CD8-positive, alpha-beta memory T cell (primary cell): ENCODE results near the gene LAMA2. TPM values are rescaled to one million over a fixed set of nuclear protein-coding genes. Genes with fewer than 3 reads are reported as not detected.

Source experiments
- CTCF ChIA-PET: fragments of 350-600 bp; sonication (Branson Sonifier 250); formaldehyde crosslinking; loops from one replicate; lab custom pipeline; 2021; ENCODE audit warnings: antibody characterized with exemption; lab: Charles Lee
- POLR2A ChIA-PET: fragments of 350-600 bp; sonication (Branson Sonifier 250); formaldehyde crosslinking; loops from one replicate; lab custom pipeline; 2021; ENCODE audit warnings: antibody characterized with exemption; lab: Charles Lee
- DNase-seq, 5 donors: peaks; one replicate each; pipeline versions ENCODE4 v3.0.0 to v3.0.0-alpha.2; 2020 to 2022; ENCODE audit warnings: mixed read lengths in 1 of 5
- H3K27ac ChIP-seq: one replicate; pipeline ENCODE4 v1.7.0; 2013; ENCODE audit warnings: low read depth, mild to moderate bottlenecking, low read length, moderate library complexity
- H3K27me3 ChIP-seq: 2 replicates; pipeline ENCODE4 v1.7.0; 2013; ENCODE audit warnings: low read length, mild to moderate bottlenecking; ENCODE audit not compliant: insufficient read depth, poor library complexity, severe bottlenecking
- H3K36me3 ChIP-seq: 2 replicates; pipeline ENCODE4 v1.7.0; 2013; ENCODE audit warnings: mild to moderate bottlenecking, low read length, moderate library complexity; ENCODE audit not compliant: insufficient read depth
- H3K4me1 ChIP-seq: 2 replicates; pipeline ENCODE4 v1.7.0; 2013; ENCODE audit warnings: mild to moderate bottlenecking, low read length, moderate library complexity; ENCODE audit not compliant: insufficient read depth
- H3K4me3 ChIP-seq: 2 replicates; pipeline ENCODE4 v1.7.0; 2013; ENCODE audit warnings: mild to moderate bottlenecking, low read length
- H3K9me3 ChIP-seq: 2 replicates; pipeline ENCODE4 v1.7.0; 2013; ENCODE audit warnings: mild to moderate bottlenecking, low read length
- H3K27ac Mint-ChIP-seq, 8 donors: one replicate each; pipeline ENCODE4 v1.8.0; 2020 to 2021; ENCODE audit warnings: mixed read lengths in 8 of 8, mild to moderate bottlenecking in 6 of 8, inconsistent platforms in 3 of 8, moderate library complexity in 3 of 8
- H3K27me3 Mint-ChIP-seq, 2 donors: one replicate each; pipeline ENCODE4 v1.8.0; 2020 to 2021; ENCODE audit warnings: mixed read lengths in 2 of 2, mild to moderate bottlenecking in 1 of 2, moderate library complexity in 1 of 2
- H3K36me3 Mint-ChIP-seq, 3 donors: one replicate each; pipeline ENCODE4 v1.8.0; 2020 to 2021; ENCODE audit warnings: mixed read lengths in 3 of 3, inconsistent platforms in 1 of 3, mild to moderate bottlenecking in 1 of 3
- H3K4me1 Mint-ChIP-seq, 3 donors: one replicate each; pipeline ENCODE4 v1.8.0; 2020 to 2021; ENCODE audit warnings: mixed read lengths in 3 of 3, inconsistent platforms in 1 of 3, mild to moderate bottlenecking in 1 of 3
- H3K4me3 Mint-ChIP-seq, 7 donors: one replicate each; pipeline ENCODE4 v1.8.0; 2020 to 2021; ENCODE audit warnings: mixed read lengths in 7 of 7, mild to moderate bottlenecking in 6 of 7, moderate library complexity in 4 of 7, inconsistent platforms in 2 of 7
- H3K9me3 Mint-ChIP-seq, 5 donors: one replicate each; pipeline ENCODE4 v1.8.0; 2020 to 2022; ENCODE audit warnings: mixed read lengths in 5 of 5, mild to moderate bottlenecking in 3 of 5, moderate library complexity in 2 of 5, inconsistent platforms in 1 of 5
- polyA plus RNA-seq: library from polyadenylated mRNA; unstranded; fragments of 300-500 nt; fragmentation: Illumina TruSeq; gene quantifications from one replicate; pipeline ENCODE4 v1.2.3, GENCODE V29; 2021
- total RNA-seq, 2 experiments: library from RNA; stranded (reverse); gene quantifications; one replicate each; pipeline ENCODE4 v1.2.3, GENCODE V29; 2021

The LAMA2 gene
- total and polyA plus RNA-seq, 3 experiments from 2014 or later, result 0.09 to 0.96 (median 0.45) TPM

DNA sequence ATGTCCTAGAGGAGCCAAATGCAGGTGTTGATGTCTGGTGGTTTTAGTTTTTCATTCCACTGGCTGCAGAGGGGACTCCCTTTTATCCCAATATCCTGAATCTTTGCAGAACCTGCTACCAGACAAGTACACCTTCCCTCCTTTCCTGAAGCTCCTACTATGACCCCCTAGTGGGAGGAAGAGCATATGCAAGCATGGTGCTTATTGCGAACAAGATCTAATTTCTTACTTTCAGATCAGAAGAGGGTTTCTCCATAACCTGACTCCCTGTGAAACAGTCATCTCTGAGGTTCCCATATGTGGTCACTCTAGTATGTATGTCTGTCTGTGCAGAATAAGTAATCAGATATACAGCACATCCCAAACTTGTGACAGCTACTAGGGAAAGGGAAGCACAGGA is 549.8 kb downstream of the LAMA2 start:
- H3K27me3 ChIP-seq, result no peaks in the 10 kb centered on the region
- no peaks in the 10 kb centered on the region for H3K9me3 ChIP-seq
- Mint-ChIP-seq H3K36me3 (no peaks in the 10 kb centered on the region), H3K4me1 (no peaks in the 10 kb centered on the region), H3K9me3 (no peaks in the 10 kb centered on the region), H3K27me3 (peaks cover 3 to 9% of the 10 kb centered on the region in 2 donors), H3K4me3 (no peak overlapping the region), H3K27ac (no peak overlapping the region)
- ChIA-PET POLR2A (no interaction called here), CTCF (no interaction called here)
- no peak overlapping the region for H3K4me3 ChIP-seq
- DNase-seq, result no peak
- H3K4me1 ChIP-seq, result no peaks in the 10 kb centered on the region
- H3K27ac ChIP-seq, result no peak overlapping the region
- H3K36me3 ChIP-seq, result no peaks in the 10 kb centered on the region

DNA sequence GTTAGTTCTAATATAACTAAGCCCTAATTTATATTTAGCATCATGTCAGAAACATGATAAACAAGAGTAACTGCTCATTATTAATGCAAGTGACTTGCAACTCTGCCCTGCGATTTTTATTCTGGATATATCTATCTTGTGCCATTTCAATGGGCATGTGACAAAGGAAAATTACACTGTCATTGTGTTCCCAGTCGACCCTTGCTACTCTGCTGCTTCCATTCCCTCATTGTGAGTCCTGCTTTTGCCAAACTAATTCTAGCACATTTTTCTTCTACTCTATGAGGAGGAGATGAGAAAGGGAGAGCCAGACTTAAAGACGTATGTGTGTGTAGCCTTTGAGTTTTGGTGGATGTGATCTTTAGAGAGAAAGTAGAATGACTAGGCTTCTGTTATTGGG is 551.2 kb downstream of the LAMA2 start:
- Histone ChIP-seq H3K4me1 (no peaks in the 10 kb centered on the region), H3K27ac (no peak overlapping the region), H3K36me3 (no peaks in the 10 kb centered on the region), H3K4me3 (no peak overlapping the region), H3K27me3 (no peaks in the 10 kb centered on the region), H3K9me3 (no peaks in the 10 kb centered on the region)
- H3K27ac Mint-ChIP-seq, result no peak overlapping the region
- no peaks in the 10 kb centered on the region for H3K4me1 Mint-ChIP-seq
- H3K36me3 Mint-ChIP-seq, result no peaks in the 10 kb centered on the region
- H3K9me3 Mint-ChIP-seq, result no peaks in the 10 kb centered on the region
- POLR2A ChIA-PET, result no interaction called here
- CTCF ChIA-PET, result no interaction called here
- H3K4me3 Mint-ChIP-seq, result no peak overlapping the region
- peaks cover under 1 to 9% of the 10 kb centered on the region in 2 donors for H3K27me3 Mint-ChIP-seq
- DNase-seq, result no peak

DNA sequence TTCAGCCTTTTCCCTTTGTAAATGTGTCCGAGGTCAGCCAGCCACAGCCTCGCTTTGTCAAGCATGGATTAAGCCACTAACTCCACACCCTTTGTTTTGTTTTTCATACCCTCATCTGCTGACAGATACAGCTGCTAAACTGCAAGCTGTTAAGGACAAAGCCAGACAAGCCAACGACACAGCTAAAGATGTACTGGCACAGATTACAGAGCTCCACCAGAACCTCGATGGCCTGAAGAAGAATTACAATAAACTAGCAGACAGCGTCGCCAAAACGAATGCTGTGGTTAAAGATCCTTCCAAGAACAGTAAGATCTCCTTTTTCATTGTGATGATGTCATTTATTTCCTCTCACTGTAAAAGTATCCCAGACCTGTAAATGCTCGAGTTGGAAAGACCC is 557.8 kb downstream of the LAMA2 start:
- ChIA-PET CTCF (no interaction called here), POLR2A (no interaction called here)
- Histone ChIP-seq H3K4me3 (no peak overlapping the region), H3K27me3 (no peaks in the 10 kb centered on the region), H3K27ac (no peak overlapping the region), H3K36me3 (no peaks in the 10 kb centered on the region), H3K9me3 (no peaks in the 10 kb centered on the region), H3K4me1 (no peaks in the 10 kb centered on the region)
- Mint-ChIP-seq H3K4me3 (no peak overlapping the region), H3K9me3 (no peaks in the 10 kb centered on the region), H3K27me3 (peaks cover 0 to 2% of the 10 kb centered on the region in 2 donors), H3K27ac (no peak overlapping the region), H3K4me1 (peaks cover 2 to 5% (median 3%) of the 10 kb centered on the region in 3 donors), H3K36me3 (peaks cover 0 to 4% (median 0%) of the 10 kb centered on the region in 3 donors)
- DNase-seq, result no peak

DNA sequence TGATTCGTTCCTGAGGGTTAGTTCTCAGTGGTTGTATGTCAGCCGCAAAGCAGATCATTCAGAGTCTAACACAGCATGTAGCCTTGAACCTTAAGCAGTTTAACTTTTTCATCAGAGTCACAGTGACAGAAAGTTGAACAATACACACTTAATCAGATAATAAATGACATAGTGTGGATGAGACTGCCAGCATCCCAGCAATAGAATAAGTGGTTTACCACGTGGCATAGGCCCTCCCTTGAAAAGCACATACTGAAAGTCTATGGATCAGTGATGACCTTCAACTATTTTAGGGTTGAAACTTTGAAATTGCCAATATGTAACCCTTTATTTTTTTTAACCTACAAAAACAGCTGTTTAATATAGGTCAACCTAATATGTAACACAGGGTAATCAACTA is 561.7 kb downstream of the LAMA2 start:
- Mint-ChIP-seq H3K4me1 (peaks cover 9 to 19% (median 10%) of the 10 kb centered on the region in 3 donors), H3K4me3 (no peak overlapping the region), H3K27me3 (peaks cover 0 to 2% of the 10 kb centered on the region in 2 donors), H3K9me3 (no peaks in the 10 kb centered on the region), H3K36me3 (peaks cover 0 to 4% (median 3%) of the 10 kb centered on the region in 3 donors), H3K27ac (no peak overlapping the region)
- Histone ChIP-seq H3K27ac (no peak overlapping the region), H3K36me3 (no peaks in the 10 kb centered on the region), H3K4me3 (no peak overlapping the region), H3K4me1 (peaks cover 4% of the 10 kb centered on the region), H3K9me3 (no peaks in the 10 kb centered on the region), H3K27me3 (no peaks in the 10 kb centered on the region)
- ChIA-PET CTCF (no interaction called here), POLR2A (no interaction called here)
- no peak for DNase-seq

DNA sequence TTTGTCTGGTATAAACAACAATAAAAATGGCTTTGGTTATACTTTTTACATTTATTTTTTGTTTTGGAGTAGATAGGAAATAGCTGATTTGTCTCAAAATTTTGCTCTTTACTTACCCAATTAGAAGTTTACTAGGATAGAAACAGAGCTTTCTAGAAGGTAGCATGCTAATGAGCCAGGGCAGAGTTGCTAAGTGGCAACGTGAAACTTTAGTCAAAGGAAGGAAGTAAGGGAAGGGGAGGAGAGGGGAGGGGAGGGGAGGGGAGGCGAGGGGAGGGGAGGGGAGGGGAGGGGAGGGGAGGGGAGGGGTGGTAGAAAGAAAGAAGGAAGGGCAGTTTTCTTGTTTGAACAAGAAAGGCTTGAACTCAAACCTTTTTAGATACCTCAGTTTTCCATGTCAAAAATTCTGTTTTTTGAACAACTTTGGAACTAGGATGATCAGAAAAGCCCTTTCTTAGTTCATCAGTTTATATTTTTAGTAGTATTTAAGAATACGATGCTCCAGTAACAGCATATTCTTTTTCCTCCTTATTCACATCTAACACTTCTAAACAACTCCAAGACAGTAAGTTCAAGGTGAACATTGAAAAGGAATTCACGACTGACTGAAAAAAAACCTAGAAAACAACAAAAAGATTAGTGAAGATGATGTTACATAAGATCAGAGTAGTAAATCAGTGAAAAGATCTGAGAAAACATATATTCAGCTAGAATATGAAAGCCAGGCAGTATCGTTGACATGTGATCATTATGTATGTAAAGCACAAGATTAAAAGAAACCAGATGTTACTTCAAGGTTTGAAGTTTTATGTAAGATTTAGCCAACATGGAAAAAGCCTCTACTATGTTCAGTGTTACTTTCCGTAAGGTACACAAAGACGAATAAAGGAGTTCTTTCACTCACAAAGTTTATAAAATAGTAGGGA is 563.6 kb downstream of the LAMA2 start:
- Mint-ChIP-seq H3K4me3 (no peak overlapping the region), H3K4me1 (peaks cover 9 to 19% (median 10%) of the 10 kb centered on the region in 3 donors)
- CTCF ChIA-PET, result no interaction called here

DNA sequence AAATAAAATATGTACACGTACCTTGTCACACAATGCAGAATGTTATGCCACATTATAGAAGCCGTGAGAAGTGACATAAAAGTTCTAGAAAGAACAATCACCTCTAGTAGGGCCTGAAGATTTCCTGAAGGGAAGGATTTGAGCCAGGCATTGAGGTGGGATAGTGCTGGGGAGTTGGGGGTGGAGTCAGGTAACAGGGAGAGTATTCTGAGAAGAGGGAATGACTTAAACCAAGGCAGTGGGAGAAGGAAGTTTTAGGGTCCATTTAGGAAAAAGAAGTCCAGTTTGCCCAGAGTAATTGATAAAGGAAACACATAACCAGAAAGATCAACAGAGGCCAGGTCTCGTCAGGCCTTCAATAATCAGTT is 564.2 kb downstream of the LAMA2 start:
- Mint-ChIP-seq H3K4me3 (no peak overlapping the region), H3K27me3 (peaks cover 0 to 7% of the 10 kb centered on the region in 2 donors), H3K9me3 (no peaks in the 10 kb centered on the region), H3K27ac (peak overlapping the region in 2 of 8 donors; percentile 18 to 42), H3K4me1 (peaks cover 9 to 19% (median 10%) of the 10 kb centered on the region in 3 donors), H3K36me3 (peaks cover 0 to 7% (median 3%) of the 10 kb centered on the region in 3 donors)
- ChIA-PET POLR2A (no interaction called here), CTCF (no interaction called here)
- Histone ChIP-seq H3K9me3 (no peaks in the 10 kb centered on the region), H3K4me1 (peaks cover 4% of the 10 kb centered on the region), H3K27ac (no peak overlapping the region), H3K4me3 (no peak overlapping the region), H3K36me3 (no peaks in the 10 kb centered on the region), H3K27me3 (no peaks in the 10 kb centered on the region)
- no peak for DNase-seq

More for the DNA sequence above, 563.6 kb downstream of the LAMA2 start:
- H3K4me1 ChIP-seq, result peaks cover 4% of the 10 kb centered on the region
- no peaks in the 10 kb centered on the region for H3K36me3 ChIP-seq
- no peak overlapping the region for H3K4me3 ChIP-seq
- peaks cover 0 to 7% (median 3%) of the 10 kb centered on the region in 3 donors for H3K36me3 Mint-ChIP-seq
- POLR2A ChIA-PET, result no interaction called here
- no peaks in the 10 kb centered on the region for H3K27me3 ChIP-seq
- H3K9me3 Mint-ChIP-seq, result no peaks in the 10 kb centered on the region
- no peaks in the 10 kb centered on the region for H3K9me3 ChIP-seq
- peaks cover 0 to 7% of the 10 kb centered on the region in 2 donors for H3K27me3 Mint-ChIP-seq
- DNase-seq, result no peak
- H3K27ac Mint-ChIP-seq, result peak overlapping the region in 1 of 8 donors; percentile 4
- H3K27ac ChIP-seq, result no peak overlapping the region

DNA sequence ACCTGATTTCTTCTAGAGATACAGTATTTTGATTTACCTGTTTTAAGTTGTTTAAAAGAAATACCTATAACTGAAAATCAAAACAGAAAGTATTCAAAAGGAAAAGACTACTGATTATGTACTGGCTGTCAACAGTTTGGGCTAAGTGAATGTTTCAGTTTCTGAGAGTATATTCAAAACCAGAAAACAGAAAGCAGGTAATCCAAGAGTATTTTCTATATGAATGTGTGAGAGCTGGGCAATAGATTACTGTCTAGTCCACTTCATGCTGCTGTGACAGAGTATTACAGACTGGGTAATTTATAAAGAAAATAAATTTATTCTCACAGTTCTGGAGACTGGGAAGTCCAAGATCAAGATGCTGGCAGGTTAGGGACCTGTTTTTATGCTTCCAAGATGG is 566.0 kb downstream of the LAMA2 start:
- DNase-seq, result no peak

DNA sequence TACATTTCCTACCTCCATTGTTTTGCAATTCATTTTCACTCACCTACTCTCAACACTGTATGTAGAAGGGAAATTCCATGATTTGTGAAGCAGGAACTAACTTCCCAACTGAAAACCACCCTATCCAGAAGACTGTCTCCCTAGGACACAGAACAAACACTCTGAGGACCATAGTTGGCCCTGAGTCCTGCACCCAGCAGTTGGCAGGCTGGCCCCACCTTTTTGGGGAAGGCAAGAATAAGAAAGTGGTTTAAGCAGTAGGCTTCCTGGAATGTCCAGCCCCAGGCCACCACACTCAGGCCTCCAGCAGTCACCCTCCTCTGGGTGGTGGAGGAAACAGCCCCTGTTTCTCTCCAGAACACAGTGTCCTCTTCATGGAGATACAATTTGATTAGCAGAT is 568.2 kb downstream of the LAMA2 start:
- ChIA-PET CTCF (no interaction called here), POLR2A (no interaction called here)
- Mint-ChIP-seq H3K27me3 (peaks cover 0 to 10% of the 10 kb centered on the region in 2 donors), H3K4me3 (no peak overlapping the region), H3K4me1 (peaks cover 3 to 21% (median 8%) of the 10 kb centered on the region in 3 donors), H3K36me3 (peaks cover 0 to 8% (median 3%) of the 10 kb centered on the region in 3 donors), H3K9me3 (no peaks in the 10 kb centered on the region), H3K27ac (no peak overlapping the region)
- no peaks in the 10 kb centered on the region for H3K36me3 ChIP-seq
- no peaks in the 10 kb centered on the region for H3K27me3 ChIP-seq
- H3K4me3 ChIP-seq, result no peak overlapping the region
- peaks cover under 1% of the 10 kb centered on the region for H3K4me1 ChIP-seq
- DNase-seq, result no peak
- no peaks in the 10 kb centered on the region for H3K9me3 ChIP-seq
- H3K27ac ChIP-seq, result no peak overlapping the region

More for the DNA sequence above, 566.0 kb downstream of the LAMA2 start:
- Mint-ChIP-seq H3K4me1 (peaks cover 10 to 30% (median 16%) of the 10 kb centered on the region in 3 donors), H3K36me3 (peaks cover 0 to 7% (median 3%) of the 10 kb centered on the region in 3 donors), H3K27ac (peak overlapping the region in 1 of 8 donors; percentile 43), H3K9me3 (no peaks in the 10 kb centered on the region), H3K27me3 (peaks cover 0 to 8% of the 10 kb centered on the region in 2 donors), H3K4me3 (no peak overlapping the region)
- Histone ChIP-seq H3K27me3 (no peaks in the 10 kb centered on the region), H3K36me3 (no peaks in the 10 kb centered on the region), H3K4me3 (no peak overlapping the region), H3K9me3 (no peaks in the 10 kb centered on the region), H3K4me1 (peaks cover 4% of the 10 kb centered on the region), H3K27ac (no peak overlapping the region)
- ChIA-PET POLR2A (no interaction called here), CTCF (no interaction called here)
